Measurements from ENCODE around the gene LATS2.
"Not testable (repeated sequence)": the region's sequence is repeated elsewhere in the genome, so short reads cannot be mapped to it uniquely, and the experiment has no call there.

Gene LATS2

GRCh38 chr13:20989656-20990321 is 71.6 kb downstream of the LATS2 start:
- no peak for DNase-seq

- no peak for DNase-seq
Observed at GRCh38 chr13:20988909-20989655, 72.3 kb downstream of the LATS2 start.

GRCh38 chr13:20988033-20988908 is 73.1 kb downstream of the LATS2 start:
- no peak for DNase-seq

GRCh38 chr13:20987599-20987998 is 73.8 kb downstream of the LATS2 start:
- DNase-seq = no peak

- no peak for DNase-seq
Observed at GRCh38 chr13:20984879-20985278, 76.5 kb downstream of the LATS2 start.

- no peak for DNase-seq
Observed at GRCh38 chr13:20983386-20983785, 78.0 kb downstream of the LATS2 start.

GRCh38 chr13:20981370-20982095 is 79.9 kb downstream of the LATS2 start:
- DNase-seq = no peak

- DNase-seq = no peak
Observed at GRCh38 chr13:20980899-20981298, 80.5 kb downstream of the LATS2 start.

- DNase-seq = no peak
Observed at GRCh38 chr13:20980430-20980829, 81.0 kb downstream of the LATS2 start.

- no peak for DNase-seq
Observed at GRCh38 chr13:20977394-20977793, 84.0 kb downstream of the LATS2 start.

GRCh38 chr13:20974981-20975585 is 86.3 kb downstream of the LATS2 start:
- DNase-seq = no peak

- no peak for DNase-seq
Observed at GRCh38 chr13:20973886-20974425, 87.4 kb downstream of the LATS2 start.

GRCh38 chr13:20972731-20973130 is 88.7 kb downstream of the LATS2 start:
- no peak for DNase-seq

- DNase-seq = no peak
Observed at GRCh38 chr13:20969182-20969581, 92.2 kb downstream of the LATS2 start.

GRCh38 chr13:20968745-20969144 is 92.6 kb downstream of the LATS2 start:
- DNase-seq = no peak

GRCh38 chr13:20967340-20967739 is 94.0 kb downstream of the LATS2 start:
- no peak for DNase-seq

- no peak for DNase-seq
Observed at GRCh38 chr13:20964904-20965303, 96.5 kb downstream of the LATS2 start.

- not testable (repeated sequence) for DNase-seq
Observed at GRCh38 chr13:20961663-20962062, 99.7 kb downstream of the LATS2 start.

GRCh38 chr13:20960663-20961309 is 100.6 kb downstream of the LATS2 start:
- no peak for DNase-seq

- not testable (repeated sequence) for DNase-seq
Observed at GRCh38 chr13:20957049-20957620, 104.3 kb downstream of the LATS2 start.

GRCh38 chr13:20955496-20955895 is 105.9 kb downstream of the LATS2 start:
- no peak for DNase-seq
